IPS DF 4.7 (cell line): ENCODE results near the gene ENG.

Source experiments
- DNase-seq: peaks from one replicate; pipeline ENCODE4 v3.0.0-alpha.2; 2013; ENCODE audit warnings: low spot score; ENCODE audit errors: extremely low read depth

Gene ENG

GRCh38 chr9:127777368-127777980, 77.0 kb downstream of the ENG start:
- DNase-seq, result no peak

GRCh38 chr9:127776924-127777289, 77.6 kb downstream of the ENG start:
- DNase-seq, result no peak

- DNase-seq, result no peak
Observed at GRCh38 chr9:127776195-127776923, 78.1 kb downstream of the ENG start.

- no peak for DNase-seq
Observed at GRCh38 chr9:127773981-127774380, 80.5 kb downstream of the ENG start.

- DNase-seq, result no peak
Observed at GRCh38 chr9:127773272-127773671, 81.2 kb downstream of the ENG start.

GRCh38 chr9:127772603-127773002, 81.9 kb downstream of the ENG start:
- DNase-seq, result no peak

- no peak for DNase-seq
Observed at GRCh38 chr9:127771570-127772189, 82.8 kb downstream of the ENG start.

GRCh38 chr9:127770905-127771569, 83.4 kb downstream of the ENG start:
- DNase-seq, result peak; percentile 84

GRCh38 chr9:127770583-127770904, 83.9 kb downstream of the ENG start:
- no peak for DNase-seq

GRCh38 chr9:127769929-127770582, 84.4 kb downstream of the ENG start:
- no peak for DNase-seq

- DNase-seq, result no peak
Observed at GRCh38 chr9:127769101-127769500, 85.4 kb downstream of the ENG start.

GRCh38 chr9:127768698-127769097, 85.8 kb downstream of the ENG start:
- no peak for DNase-seq

GRCh38 chr9:127767909-127768331, 86.5 kb downstream of the ENG start:
- DNase-seq, result no peak

- DNase-seq, result no peak
Observed at GRCh38 chr9:127767410-127767809, 87.0 kb downstream of the ENG start.

GRCh38 chr9:127765418-127765817, 89.0 kb downstream of the ENG start:
- no peak for DNase-seq
